ENCODE results near the gene SIK2. TPM values are rescaled to one million over a fixed set of nuclear protein-coding genes. Genes with fewer than 3 reads are reported as not detected.
A peak's percentile ranks its signal among the peaks of the same experiment; 100 is the strongest.

Gene SIK2
- total RNA-seq, 4 donors from 2014 or later = 6.6 to 19.1 (median 16.2) TPM

GRCh38 chr11:111762981-111763643 lies 160.9 kb downstream of the SIK2 start:
- TF ChIP-seq, protein P1, sequence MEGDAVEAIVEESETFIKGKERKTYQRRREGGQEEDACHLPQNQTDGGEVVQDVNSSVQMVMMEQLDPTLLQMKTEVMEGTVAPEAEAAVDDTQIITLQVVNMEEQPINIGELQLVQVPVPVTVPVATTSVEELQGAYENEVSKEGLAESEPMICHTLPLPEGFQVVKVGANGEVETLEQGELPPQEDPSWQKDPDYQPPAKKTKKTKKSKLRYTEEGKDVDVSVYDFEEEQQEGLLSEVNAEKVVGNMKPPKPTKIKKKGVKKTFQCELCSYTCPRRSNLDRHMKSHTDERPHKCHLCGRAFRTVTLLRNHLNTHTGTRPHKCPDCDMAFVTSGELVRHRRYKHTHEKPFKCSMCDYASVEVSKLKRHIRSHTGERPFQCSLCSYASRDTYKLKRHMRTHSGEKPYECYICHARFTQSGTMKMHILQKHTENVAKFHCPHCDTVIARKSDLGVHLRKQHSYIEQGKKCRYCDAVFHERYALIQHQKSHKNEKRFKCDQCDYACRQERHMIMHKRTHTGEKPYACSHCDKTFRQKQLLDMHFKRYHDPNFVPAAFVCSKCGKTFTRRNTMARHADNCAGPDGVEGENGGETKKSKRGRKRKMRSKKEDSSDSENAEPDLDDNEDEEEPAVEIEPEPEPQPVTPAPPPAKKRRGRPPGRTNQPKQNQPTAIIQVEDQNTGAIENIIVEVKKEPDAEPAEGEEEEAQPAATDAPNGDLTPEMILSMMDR (IDR thresholded peaks at IDR 0.05) = no peak
- TF ChIP-seq POLR2AphosphoS5 (IDR thresholded peaks at IDR 0.05) = no peak
- no peak for TF ChIP-seq POLR2A (IDR thresholded peaks at IDR 0.05)
- no peak for TF ChIP-seq EP300 (IDR thresholded peaks at IDR 0.05; ENCODE audit: low read depth)
- no peak for DNase-seq
- intact Hi-C loops (cut with DNase I; ENCODE audit: low total_unique reads) = no loop called here
- Histone ChIP-seq H3K9me3 (no peaks in the 10 kb centered on the region), H3K4me3 (no peak overlapping the region), H3K36me3 (peaks cover 0 to 35% (median 11%) of the 10 kb centered on the region in 4 donors), H3K27ac (no peak overlapping the region), H3K4me1 (peaks cover 14 to 30% (median 18%) of the 10 kb centered on the region in 4 donors), H3K27me3 (no peaks in the 10 kb centered on the region)
- 85 to 86% methylated on average over 3 of the region's 3 CpGs for WGBS, 2 donors (ENCODE audit: low coverage in 1 of 2)
- in situ Hi-C loops (cut with MboI; ENCODE audit: low pct_ligation_motif_present in 1 of 4, low pct_unique_long_range_greater_than_20kb in 1 of 4, low sequenced_read_pairs in 3 of 4) = loop anchor here in 1 of 4 donors (10.0 kb wide), 1 partner anchor 158 kb away; the partner anchor contains the start of gene SIK2

DNA sequence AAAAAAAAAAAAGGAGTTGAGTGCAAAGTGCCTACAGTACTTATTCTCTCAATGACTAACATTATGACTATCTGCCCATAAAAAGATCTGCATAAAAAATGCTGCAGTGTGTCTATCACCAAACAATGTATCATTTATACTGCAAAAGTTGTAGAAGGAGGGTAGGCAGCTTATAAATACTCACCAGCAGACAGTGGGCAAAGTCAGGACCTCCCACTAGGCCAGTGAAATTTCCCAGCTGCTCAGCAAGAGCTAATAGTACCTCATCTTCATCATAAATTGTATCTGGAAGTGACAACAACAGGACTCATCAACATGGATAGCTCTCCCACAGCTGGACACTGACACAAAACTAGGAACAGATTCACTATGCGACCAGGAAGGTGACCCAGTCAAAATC lies 162.4 kb downstream of the SIK2 start:
- TF ChIP-seq, protein P1 (IDR thresholded peaks at IDR 0.05) = no peak
- TF ChIP-seq EP300 (IDR thresholded peaks at IDR 0.05; ENCODE audit: low read depth) = no peak
- TF ChIP-seq POLR2AphosphoS5 (IDR thresholded peaks at IDR 0.05) = no peak
- TF ChIP-seq POLR2A (IDR thresholded peaks at IDR 0.05) = no peak
- in situ Hi-C loops (cut with MboI; ENCODE audit: low pct_ligation_motif_present in 1 of 4, low pct_unique_long_range_greater_than_20kb in 1 of 4, low sequenced_read_pairs in 3 of 4) (loop anchor here in 1 of 4 donors (10.0 kb wide), 1 partner anchor 160 kb away; the partner anchor contains the start of gene SIK2), intact Hi-C loops (cut with DNase I; ENCODE audit: low total_unique reads) (no loop called here)
- Histone ChIP-seq H3K9me3 (no peaks in the 10 kb centered on the region), H3K36me3 (peaks cover 0 to 20% (median 5%) of the 10 kb centered on the region in 4 donors), H3K27me3 (no peaks in the 10 kb centered on the region), H3K4me3 (peak overlapping the region in 1 of 4 donors; percentile 76), H3K4me1 (peaks cover 14 to 30% (median 18%) of the 10 kb centered on the region in 4 donors), H3K27ac (peak overlapping the region in 1 of 4 donors; percentile 94)
- no peak for DNase-seq
- WGBS, 2 donors (ENCODE audit: low coverage in 1 of 2) = 28 to 80% methylated on average over 1 of the region's 1 CpG

GRCh38 chr11:111765320-111765983 lies 163.2 kb downstream of the SIK2 start:
- Histone ChIP-seq H3K27ac (peak overlapping the region; percentile 89 to 94 (median 91)), H3K4me1 (peaks cover 14 to 30% (median 18%) of the 10 kb centered on the region in 4 donors), H3K36me3 (peaks cover 0 to 12% (median 3%) of the 10 kb centered on the region in 4 donors), H3K9me3 (no peaks in the 10 kb centered on the region), H3K27me3 (no peaks in the 10 kb centered on the region), H3K4me3 (peak overlapping the region; percentile 62 to 90 (median 79))
- in situ Hi-C loops (cut with MboI; ENCODE audit: low pct_ligation_motif_present in 1 of 4, low pct_unique_long_range_greater_than_20kb in 1 of 4, low sequenced_read_pairs in 3 of 4) (loop anchor here in 1 of 4 donors (10.0 kb wide), 1 partner anchor 161 kb away; the partner anchor contains the start of gene SIK2), intact Hi-C loops (cut with DNase I; ENCODE audit: low total_unique reads) (no loop called here)
- no peak for DNase-seq
- TF ChIP-seq EP300 (IDR thresholded peaks at IDR 0.05; ENCODE audit: low read depth) (no peak), POLR2AphosphoS5 (IDR thresholded peaks at IDR 0.05) (no peak), POLR2A (IDR thresholded peaks at IDR 0.05) (no peak)
- TF ChIP-seq, protein P1 (IDR thresholded peaks at IDR 0.05) = peak in 1 of 5 experiments; percentile 9
- WGBS, 2 donors (ENCODE audit: low coverage in 1 of 2) = 3 to 4% methylated on average over 6 to 20 of the region's 28 CpGs
